Midbrain (tissue), 1 donor: ENCODE results near the gene ZCCHC4.

Experiments
- DNase-seq: peaks from one replicate; lab custom pipeline; 2025; lab: John Stamatoyannopoulos, UW

ZCCHC4 gene

DNA sequence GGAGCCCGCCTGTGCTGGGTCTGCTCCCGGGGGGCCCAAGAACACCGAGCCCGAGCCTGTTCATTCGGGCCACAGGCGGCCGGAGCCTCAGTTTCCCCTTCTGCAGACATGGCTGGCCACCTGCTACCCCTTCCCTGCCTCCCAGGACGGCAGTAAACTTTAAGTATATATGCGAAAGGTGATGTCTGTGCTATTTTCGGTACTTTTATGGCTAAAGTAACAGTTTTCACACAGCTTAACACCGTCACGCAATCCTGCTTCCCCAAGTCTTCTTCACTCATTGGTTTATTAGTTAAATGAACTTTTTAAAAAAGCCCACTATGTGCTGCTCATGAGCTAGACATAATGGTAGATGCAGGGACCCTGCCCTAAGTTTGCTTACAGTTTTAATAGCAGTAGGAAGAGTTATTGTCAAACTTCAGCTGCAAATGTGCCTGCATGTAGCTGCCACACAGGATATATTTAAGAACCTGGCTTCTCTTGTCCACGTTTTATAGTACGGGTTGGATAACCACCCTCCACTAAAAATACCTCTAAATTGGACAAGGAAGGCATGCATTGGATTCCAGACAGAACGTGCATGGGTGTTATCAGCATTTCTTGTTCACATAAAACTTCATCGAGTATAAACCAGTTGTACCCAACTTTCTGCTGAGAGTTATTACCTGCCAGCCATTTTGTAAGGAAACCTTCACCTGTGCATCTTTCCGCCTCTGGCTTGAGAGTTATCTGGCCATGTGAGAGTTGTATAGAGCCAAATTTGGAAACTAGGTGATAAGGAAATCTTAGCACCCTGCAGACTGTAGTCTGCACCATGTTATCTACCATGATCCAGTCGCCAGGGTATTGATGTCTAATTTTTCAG, 65.2 kb downstream of the ZCCHC4 start:
- DNase-seq, result no peak

DNA sequence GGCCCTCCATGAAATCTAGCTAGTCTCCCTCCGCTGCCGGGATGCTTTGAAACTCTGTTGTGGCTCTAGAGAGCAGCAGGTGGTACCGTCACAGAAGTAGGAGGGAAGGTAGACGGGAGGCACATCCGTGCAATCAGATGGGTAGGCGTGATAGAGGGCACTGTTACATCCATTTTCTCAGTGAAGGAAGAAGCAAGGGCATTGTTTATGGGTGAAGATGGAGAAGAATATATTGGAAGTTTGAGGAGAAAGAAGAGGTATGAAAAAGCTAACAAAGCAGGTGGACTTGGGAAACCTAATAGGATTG, 65.8 kb downstream of the ZCCHC4 start:
- no peak for DNase-seq

DNA sequence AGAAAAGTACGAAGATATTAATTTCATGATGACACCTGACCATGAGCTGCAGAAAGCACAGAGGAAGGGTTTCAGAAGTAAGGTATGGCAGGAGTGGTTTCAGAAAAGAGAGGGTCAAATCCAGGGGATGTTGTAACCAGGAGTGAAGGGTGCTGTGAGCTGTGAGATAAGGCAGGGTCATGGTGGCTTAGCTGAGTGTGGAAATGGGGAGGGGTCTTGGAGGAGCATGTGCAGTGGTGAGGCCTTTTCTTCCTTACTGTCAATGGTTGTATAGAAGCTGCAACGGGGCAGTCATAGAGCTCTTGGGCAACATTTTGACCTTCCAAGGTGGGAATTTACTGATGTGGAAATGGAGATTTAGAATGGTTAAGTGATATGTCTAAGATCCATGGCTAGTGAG, 67.0 kb downstream of the ZCCHC4 start:
- no peak for DNase-seq

DNA sequence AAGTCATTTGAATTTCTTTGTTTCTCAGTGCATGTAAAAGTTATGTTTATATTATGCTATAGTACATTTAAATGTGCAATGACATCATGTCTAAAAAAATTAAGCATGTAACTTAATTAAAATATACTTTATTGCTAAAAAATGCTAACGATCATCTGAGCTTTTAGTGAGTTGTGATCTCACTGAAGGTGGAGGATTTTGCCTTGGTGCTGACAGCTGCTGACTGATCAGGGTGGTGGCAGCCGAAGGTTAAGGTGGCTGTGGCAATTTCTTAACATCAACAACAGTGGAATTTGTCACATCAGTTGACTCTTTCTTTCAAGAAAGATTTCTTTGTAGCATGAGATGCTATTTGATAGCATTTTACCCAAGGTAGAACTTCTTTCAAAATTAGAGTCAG, 71.1 kb downstream of the ZCCHC4 start:
- DNase-seq, result no peak

DNA sequence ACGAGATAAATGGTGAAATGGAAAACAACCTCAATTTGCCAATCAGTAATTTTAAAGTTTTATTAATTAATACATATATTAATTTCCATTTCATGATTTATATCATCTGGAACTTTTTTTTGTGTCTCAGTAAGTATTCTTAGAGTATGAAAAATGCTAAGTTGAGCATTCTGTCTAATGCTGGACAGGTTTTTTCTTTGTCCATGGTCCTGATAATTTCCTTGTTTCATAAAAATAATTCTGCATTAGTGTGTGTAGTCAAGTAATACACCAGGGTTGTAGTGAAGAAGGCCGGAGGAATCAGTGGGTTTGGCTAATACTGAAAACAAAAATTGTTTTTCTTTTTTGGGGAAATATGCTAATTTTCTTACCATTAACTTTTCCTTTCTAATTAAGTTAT, 74.4 kb downstream of the ZCCHC4 start:
- no peak for DNase-seq

DNA sequence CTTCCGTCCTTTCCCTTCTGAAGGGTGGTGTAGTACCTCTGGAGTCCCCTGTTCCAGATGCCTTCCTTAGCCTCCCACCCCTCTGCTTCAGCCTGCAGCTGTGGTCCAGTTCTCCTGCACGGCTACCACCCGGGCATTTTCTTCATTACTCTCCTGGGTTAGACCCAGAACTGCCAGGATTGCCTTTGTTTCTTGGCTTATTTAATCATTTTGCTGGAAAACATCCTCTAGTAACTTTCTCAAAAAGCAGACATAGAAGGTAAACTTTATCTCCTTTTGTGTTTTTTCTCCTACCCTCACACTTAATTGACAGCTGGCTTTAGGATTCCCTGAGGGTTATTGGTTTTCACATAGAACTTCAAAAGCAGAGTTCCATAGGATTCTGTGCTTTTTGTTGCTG, 84.7 kb downstream of the ZCCHC4 start:
- DNase-seq, result no peak

DNA sequence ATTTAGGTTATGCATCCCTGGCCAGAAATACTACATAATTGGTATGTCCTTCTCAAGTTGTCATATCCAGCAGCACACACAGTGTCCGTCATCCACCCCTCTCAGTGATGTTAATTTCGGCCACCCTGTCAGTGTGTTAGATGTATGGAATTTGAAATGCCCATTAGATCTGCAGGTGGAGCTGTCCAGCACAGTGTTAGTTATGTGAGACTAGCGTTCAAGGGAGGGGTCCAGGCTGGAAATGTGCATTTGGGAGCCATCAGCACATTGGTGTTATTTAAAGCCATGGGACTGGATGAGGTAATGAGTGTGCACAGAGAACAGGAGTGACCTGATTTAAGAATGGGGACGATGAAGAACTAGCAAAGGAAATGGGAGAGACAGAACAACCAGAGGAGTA, 86.9 kb downstream of the ZCCHC4 start:
- no peak for DNase-seq

DNA sequence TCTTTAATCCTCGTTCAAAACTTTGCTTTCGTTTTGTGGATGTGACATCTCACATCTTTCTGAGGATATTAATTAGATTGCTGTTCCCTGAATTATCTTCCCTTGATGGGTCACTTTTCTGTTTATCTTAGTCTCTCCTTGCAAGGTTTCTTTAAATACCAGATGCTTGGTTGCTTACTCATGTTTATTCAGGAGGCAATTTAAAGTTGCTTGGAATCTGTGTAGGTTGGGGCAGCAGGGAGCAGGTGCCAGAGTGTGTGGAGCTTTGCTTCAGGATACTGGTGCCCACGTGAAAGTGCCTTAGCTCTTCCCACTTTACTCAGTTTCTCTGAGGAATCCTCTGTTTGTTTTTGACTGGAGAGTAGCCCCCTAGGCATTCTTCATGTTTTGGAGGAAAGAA, 88.5 kb downstream of the ZCCHC4 start:
- no peak for DNase-seq

DNA sequence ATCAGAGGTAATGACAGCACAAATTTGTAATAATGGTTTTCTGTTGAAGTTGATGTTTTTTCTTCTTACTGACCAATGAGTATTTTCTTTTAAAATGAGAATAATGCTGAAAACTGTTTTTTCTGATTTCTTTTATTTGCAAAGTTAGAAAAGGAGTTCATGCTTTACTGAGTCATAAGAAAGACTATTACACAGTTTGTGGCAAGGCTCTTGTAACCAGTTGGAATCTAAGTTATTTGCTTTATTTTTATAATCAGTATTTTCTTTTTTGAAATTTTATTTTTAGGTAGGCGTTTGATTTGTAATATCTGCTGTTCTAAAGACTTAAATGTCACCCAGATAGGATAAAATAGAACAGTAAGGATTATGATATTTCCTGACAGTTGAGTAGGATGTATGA, 89.9 kb downstream of the ZCCHC4 start:
- no peak for DNase-seq

DNA sequence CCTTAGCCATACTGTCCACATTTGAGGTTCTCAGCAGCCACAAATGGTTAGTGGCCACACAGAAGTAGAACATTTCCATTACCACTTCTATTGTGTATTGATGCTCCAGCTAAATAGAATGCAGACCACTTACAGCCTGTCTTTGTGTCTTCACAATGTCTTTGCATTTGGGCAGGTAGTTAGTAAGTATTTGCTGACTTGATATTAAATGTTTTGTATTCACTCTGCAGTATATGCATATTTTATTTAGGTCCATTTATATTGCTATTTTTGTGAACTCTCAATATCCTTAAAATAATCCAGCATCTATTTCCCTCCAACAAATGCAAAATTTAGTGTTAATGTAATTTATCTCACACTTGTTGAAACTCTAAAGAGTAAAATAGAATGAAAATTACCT, 91.1 kb downstream of the ZCCHC4 start:
- DNase-seq, result no peak

DNA sequence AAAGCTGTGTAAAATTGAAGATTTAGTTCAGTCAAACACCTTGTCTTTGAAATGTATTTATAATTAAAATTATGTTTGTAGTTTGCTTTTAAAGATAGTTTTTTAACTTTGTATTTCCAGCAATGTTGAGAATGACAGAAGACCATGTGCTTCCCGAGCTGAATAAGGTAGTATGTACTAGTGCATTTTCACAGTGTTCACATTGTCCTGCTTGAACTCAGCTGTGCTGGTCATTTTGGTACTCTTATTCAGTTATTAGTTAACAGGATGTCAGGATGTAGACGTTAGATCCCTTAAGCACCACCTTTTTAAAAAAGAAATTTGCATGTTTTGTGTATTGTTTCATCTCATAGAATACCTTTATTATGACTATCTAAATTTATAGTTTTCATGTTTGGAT, 92.9 kb downstream of the ZCCHC4 start:
- no peak for DNase-seq

DNA sequence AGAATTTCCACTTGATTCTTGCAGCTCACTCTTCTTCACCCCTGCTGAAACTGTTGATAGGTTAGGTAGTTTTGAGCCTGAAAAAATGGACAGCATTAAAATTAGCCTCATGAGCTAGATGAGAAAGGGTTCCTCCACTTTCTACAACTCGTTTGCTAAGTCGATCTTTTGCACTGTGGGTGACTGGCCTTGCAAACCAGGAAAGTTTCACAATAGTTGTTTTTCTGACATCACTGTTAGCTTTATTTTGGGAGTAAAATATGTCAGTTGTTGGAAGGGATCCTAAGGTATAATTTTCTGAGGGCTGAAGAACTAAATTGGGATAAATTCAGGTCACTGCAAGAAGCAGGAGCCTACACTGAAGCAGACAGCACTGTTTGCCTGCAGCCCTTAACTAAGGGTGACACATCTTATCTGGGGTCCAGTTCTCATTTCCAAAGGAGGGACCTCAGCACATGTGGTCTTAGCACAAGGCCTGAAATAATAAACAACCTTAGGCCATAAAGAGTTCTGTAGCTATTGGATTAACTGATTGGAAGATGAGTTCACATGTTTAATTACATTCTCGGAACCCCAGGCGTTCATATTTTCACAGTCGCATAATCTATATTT, 93.6 kb downstream of the ZCCHC4 start:
- no peak for DNase-seq

DNA sequence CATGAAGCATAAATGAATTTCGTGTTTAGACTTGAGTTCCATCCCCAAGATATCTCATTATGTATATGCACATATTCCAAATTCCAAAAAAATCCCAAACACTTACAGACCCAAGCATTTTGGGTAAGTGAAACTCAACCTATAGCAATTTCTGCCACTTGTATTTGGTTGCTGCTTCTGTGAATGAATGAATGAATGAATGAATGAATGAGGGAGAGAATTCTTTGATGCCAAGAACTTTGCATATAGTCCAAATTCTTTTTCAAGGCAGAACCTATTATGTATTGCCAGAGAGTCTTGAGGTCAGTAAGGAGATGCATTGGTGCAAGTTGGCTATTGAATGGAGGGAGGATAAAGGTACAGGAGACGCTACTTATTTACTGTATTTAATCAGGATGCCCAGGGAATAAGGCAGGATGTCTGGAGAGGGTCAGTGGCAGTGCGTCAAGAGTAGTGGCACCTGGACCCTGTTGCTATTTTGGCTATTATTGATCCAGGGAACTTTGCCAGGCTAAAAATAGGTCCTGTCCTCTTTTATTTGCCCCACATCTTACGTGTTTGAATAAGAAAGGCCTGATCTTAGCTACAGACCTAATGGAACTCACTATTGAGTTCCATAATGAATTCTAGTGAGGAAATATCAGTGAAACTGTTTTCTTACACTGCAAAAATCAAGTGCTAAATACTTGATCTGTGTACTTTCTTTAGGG, 98.4 kb downstream of the ZCCHC4 start:
- no peak for DNase-seq

DNA sequence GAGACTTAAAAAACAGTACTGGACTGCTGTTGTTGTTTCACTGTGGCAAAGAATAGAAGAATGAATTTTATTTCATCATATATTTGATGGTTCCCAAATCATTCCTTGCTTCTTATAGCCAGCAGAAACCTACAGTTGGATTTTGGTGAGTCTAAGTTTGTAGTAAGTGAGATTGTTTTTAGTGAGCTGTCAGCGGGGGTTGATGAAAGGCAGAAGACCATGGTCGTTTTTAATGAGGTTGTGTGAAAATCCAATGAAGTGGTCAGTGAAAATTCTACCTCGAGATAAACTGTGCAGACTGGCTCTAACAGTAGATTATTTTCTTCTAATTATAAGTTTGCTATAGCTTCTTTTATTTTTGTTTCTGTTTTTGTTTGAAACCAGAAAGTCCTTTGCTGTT, 100.7 kb downstream of the ZCCHC4 start:
- no peak for DNase-seq

DNA sequence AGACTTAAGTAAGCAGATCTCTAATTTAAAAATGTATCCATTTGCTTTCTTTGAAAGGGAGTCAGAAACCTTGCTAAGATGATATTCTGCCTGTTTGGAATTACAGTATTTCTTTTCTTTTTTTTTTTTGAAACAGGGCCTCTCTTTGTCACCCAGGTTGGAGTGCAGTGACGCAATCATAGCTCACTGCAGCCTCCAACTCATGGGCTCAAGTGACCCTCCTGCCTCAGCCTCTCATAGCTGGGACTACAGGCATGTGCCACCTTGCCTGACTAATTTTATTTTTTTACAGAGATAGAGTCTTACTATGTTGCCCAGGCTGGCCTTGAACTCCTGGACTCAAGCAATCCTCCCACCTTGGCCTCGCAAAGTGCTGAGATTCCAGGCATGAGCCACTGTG, 104.4 kb downstream of the ZCCHC4 start:
- DNase-seq, result no peak
